Duodenal mucosa (tissue), 2 donors: Measurements from ENCODE around the gene FGD2.

ENCODE experiments used
- H3K27ac ChIP-seq: one replicate; pipeline ENCODE4 v1.7.0; 2013; ENCODE audit warnings: low read depth, low read length
- H3K27me3 ChIP-seq, 2 donors: one replicate each; pipeline ENCODE4 v1.7.0; 2013; ENCODE audit warnings: low read length in 2 of 2, control low read depth in 1 of 2; ENCODE audit not compliant: insufficient read depth in 2 of 2, control insufficient read depth in 1 of 2
- H3K36me3 ChIP-seq, 2 donors: one replicate each; pipeline ENCODE4 v1.7.0; 2013; ENCODE audit warnings: low read length in 2 of 2, control low read depth in 1 of 2; ENCODE audit not compliant: insufficient read depth in 2 of 2, control insufficient read depth in 1 of 2
- H3K4me1 ChIP-seq, 2 donors: one replicate each; pipeline ENCODE4 v1.7.0; 2013; ENCODE audit warnings: low read length in 2 of 2, control low read depth in 1 of 2; ENCODE audit not compliant: insufficient read depth in 2 of 2, control insufficient read depth in 1 of 2
- H3K4me3 ChIP-seq, 2 donors: one replicate each; pipeline ENCODE4 v1.7.0; 2013; ENCODE audit warnings: low read length in 2 of 2, low read depth in 1 of 2
- H3K9ac ChIP-seq, 2 donors: one replicate each; pipeline ENCODE4 v1.7.0; 2013; ENCODE audit warnings: low read length in 2 of 2, low read depth in 1 of 2
- H3K9me3 ChIP-seq, 2 donors: one replicate each; pipeline ENCODE4 v1.7.0; 2013; ENCODE audit warnings: low read length in 2 of 2, control low read depth in 1 of 2; ENCODE audit not compliant: control insufficient read depth in 1 of 2

The FGD2 gene

DNA sequence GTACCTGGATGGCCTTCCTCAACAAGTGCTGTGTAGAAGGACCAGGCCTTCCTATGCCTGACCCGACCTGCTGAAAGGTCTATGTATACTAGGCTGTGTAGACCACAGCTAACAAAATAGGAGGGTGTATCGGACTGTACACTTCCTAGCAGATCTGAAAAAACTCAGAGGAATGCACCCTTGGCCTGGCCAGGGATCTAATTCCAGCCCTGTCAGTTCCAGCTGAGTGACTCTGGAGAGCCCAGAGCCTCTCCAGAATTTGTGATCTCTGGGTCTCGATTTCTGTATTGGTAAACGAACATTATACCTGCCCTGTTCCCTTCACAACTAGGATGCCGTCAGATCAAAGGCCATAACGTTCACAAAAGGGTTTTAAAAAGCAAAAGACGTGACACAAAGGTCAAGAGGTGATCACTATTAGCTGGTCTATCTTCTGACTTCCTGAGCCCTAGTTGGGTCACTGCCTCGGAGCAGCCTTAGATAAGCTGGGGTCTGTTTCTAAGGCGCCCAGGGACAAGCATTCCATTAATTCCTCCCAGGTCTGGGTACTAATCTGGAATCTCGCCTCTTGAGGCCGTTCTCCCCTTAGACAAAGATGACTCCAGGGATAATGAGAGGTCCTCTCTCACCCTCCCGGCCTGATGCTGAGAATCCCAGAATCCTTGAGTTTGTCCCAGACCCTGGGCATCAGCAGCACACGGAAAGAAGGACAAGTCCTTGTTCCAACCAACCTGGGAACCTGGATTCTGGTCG is 33.4 kb upstream of the FGD2 start:
- H3K36me3 ChIP-seq, result peaks cover 84 to 99% of the 10 kb centered on the region in 2 donors

DNA sequence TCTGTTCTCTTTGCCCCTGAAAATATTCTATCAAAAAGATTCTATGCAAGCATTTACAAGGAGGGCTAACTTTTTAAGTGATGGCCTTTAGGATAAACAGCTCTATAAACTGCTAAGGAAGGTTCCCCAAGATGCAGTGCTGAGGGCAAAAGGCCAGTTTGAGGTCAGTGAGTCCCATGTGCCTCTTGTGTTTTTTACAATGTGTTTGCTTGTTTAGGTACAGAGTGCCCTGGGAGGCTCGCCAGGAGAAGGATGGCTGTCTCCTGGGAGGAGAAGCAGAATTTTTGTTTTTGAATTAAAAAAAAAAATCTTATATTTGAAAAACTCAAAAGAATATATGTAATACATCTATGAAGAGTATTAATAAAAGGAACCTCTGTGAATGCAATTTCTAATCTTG is 32.3 kb upstream of the FGD2 start:
- H3K9me3 ChIP-seq, result no peaks in the 10 kb centered on the region
- no peaks in the 10 kb centered on the region for H3K27me3 ChIP-seq
- peaks cover 82 to 99% of the 10 kb centered on the region in 2 donors for H3K36me3 ChIP-seq
- no peaks in the 10 kb centered on the region for H3K4me1 ChIP-seq
- no peak overlapping the region for H3K9ac ChIP-seq
- H3K4me3 ChIP-seq, result no peak overlapping the region
- H3K27ac ChIP-seq, result no peak overlapping the region

More for the DNA sequence above, 33.4 kb upstream of the FGD2 start:
- Histone ChIP-seq H3K27me3 (no peaks in the 10 kb centered on the region), H3K9ac (no peak overlapping the region), H3K9me3 (no peaks in the 10 kb centered on the region), H3K27ac (no peak overlapping the region), H3K4me1 (peaks cover 2 to 8% of the 10 kb centered on the region in 2 donors), H3K4me3 (no peak overlapping the region)

DNA sequence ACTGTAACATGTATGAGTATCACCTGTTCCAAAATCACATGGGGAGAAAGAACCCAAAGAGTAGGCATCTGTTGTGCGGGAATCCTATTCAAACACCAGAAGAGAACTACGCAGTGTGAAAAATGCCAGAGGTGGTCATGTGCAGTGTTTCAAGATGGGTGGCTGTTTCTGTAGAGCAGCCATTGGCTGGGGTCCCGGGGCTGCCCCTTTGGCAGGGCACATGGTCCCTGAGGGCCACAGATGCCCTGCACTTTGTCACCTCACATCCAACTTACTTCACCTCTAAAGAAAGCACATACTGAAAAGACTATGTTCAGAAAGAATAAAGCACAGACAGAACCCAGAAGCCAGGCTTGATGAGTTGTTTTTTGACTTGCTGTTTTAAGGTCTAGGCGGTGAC is 31.8 kb upstream of the FGD2 start:
- Histone ChIP-seq H3K27ac (no peak overlapping the region), H3K36me3 (peaks cover 82 to 99% of the 10 kb centered on the region in 2 donors), H3K4me1 (no peaks in the 10 kb centered on the region), H3K9me3 (no peaks in the 10 kb centered on the region), H3K4me3 (no peak overlapping the region), H3K9ac (no peak overlapping the region), H3K27me3 (no peaks in the 10 kb centered on the region)

DNA sequence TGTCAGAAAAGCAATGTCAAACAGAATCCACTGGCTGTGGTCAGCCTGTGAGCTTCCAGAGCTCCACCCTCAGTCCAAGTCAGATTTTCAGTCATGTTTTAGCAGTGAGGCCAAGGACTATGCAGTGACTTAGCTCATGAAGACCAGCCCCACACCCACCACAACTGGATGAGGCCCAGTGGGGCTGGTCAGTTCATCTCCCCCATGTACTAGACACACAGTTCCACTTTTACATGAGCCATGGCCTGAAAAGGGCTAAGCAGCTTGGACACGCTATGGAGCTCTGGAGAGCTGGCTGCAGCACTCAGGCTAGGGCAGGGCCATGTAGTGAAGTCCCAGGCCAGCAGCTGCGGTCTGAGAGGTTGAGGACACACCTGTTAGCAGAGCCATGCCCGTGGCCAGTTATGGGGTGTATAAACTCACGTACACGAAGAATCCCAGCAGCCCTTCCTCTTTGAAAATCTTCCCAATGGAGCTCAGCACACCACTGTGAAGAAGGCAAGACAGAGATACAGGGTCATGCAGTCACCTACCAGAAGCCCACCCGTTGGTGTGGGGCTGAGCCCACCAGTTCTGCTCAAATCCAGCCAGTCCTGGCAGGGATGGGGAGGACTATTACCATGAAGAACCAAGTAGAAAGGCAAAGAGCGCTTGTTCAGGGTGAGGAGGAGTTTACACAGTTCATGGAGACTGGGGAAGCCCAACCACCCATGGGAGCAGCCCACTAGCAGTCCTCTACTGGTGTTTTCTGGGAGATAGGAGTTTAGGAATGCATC is 30.0 kb upstream of the FGD2 start:
- Histone ChIP-seq H3K36me3 (peaks cover 65 to 88% of the 10 kb centered on the region in 2 donors), H3K9ac (no peak overlapping the region), H3K9me3 (no peaks in the 10 kb centered on the region), H3K4me3 (no peak overlapping the region), H3K27me3 (no peaks in the 10 kb centered on the region), H3K27ac (no peak overlapping the region), H3K4me1 (peaks cover 0 to 12% of the 10 kb centered on the region in 2 donors)

DNA sequence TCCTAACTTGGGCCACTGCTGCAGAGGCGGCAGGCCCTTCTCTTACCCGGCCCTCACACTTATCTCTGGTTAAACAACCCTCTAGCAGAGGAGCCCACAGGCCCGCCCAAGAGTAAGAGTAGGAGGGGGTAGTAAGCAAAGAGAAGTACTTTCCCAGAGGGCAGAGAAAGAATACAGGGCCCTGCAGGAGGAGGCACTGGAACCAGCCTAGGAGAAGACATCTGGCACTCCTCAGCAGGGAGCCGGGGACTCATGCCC is 29.5 kb upstream of the FGD2 start:
- Histone ChIP-seq H3K36me3 (peaks cover 64 to 83% of the 10 kb centered on the region in 2 donors), H3K9ac (no peak overlapping the region), H3K27me3 (no peaks in the 10 kb centered on the region), H3K9me3 (no peaks in the 10 kb centered on the region), H3K4me1 (peaks cover 0 to 12% of the 10 kb centered on the region in 2 donors), H3K4me3 (no peak overlapping the region), H3K27ac (no peak overlapping the region)

DNA sequence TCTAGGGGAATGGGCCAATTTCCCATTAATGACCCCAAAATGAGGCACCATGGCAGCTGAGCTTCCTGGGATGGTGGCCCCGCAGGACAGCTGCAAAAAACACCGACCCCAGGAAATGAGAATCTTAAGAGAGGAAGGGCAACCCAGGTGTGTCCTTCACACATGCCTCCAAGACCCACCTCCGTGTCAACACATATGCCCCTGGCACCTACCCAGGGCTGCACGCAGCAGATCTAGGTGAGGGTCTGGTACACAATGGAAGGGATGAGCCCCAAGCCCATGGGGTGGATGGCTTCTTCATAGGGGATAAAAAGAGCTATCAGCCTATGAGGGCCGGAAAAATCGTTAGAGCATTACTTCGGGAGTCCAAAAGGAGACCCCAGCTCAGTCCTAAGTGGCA is 28.9 kb upstream of the FGD2 start:
- Histone ChIP-seq H3K27ac (no peak overlapping the region), H3K36me3 (peaks cover 62 to 78% of the 10 kb centered on the region in 2 donors), H3K4me1 (peaks cover 0 to 12% of the 10 kb centered on the region in 2 donors)

DNA sequence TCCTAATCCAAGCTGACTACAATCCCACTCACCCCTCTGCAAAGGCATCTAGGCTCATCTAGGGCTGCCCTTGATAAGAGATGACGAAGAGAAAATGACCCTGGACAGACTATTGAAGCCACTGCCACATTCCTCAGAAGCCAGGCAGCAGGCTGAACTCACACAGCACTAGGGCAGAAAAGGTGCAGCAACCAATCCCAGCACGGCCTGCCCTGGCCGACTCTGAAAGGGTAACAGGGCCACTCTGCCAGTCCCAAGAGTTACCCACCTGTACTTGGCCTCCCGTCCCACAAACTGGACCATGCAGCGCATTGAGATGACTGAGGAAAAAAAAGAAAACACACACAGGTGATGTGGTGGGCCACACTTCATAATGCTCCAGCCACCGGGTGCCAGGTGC is 28.5 kb upstream of the FGD2 start:
- Histone ChIP-seq H3K27me3 (no peaks in the 10 kb centered on the region), H3K4me3 (no peak overlapping the region), H3K9me3 (no peaks in the 10 kb centered on the region), H3K9ac (no peak overlapping the region), H3K36me3 (peaks cover 58 to 73% of the 10 kb centered on the region in 2 donors), H3K27ac (no peak overlapping the region), H3K4me1 (peaks cover 0 to 12% of the 10 kb centered on the region in 2 donors)

More for the DNA sequence above, 28.9 kb upstream of the FGD2 start:
- no peaks in the 10 kb centered on the region for H3K27me3 ChIP-seq
- no peaks in the 10 kb centered on the region for H3K9me3 ChIP-seq
- H3K4me3 ChIP-seq, result no peak overlapping the region
- H3K9ac ChIP-seq, result no peak overlapping the region

DNA sequence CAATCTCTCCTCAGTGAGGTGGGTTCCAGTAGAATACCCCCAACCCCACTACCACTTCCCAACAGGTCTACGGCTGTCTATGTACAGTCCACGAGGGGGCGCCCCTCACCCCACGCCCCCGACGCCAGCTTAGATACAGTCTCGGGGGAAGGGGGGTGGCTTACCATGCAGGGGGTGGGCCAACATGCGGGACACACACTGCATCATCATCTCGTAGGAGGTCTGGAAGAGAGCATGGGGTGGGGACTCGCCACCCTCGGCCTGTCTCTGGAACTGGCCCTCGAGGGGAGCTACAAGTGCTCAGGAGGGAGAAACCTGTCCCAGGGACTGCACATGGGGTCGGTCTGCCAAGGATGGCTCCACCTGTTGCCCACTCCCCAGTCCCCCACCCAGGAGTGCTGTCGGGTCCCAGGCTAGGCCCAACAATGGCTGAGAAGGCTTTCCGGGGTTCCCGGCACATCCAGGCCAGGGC is 27.9 kb upstream of the FGD2 start:
- Histone ChIP-seq H3K4me1 (peaks cover 0 to 12% of the 10 kb centered on the region in 2 donors), H3K9me3 (no peaks in the 10 kb centered on the region), H3K27ac (no peak overlapping the region), H3K9ac (no peak overlapping the region), H3K27me3 (no peaks in the 10 kb centered on the region), H3K36me3 (peaks cover 52 to 68% of the 10 kb centered on the region in 2 donors), H3K4me3 (no peak overlapping the region)

DNA sequence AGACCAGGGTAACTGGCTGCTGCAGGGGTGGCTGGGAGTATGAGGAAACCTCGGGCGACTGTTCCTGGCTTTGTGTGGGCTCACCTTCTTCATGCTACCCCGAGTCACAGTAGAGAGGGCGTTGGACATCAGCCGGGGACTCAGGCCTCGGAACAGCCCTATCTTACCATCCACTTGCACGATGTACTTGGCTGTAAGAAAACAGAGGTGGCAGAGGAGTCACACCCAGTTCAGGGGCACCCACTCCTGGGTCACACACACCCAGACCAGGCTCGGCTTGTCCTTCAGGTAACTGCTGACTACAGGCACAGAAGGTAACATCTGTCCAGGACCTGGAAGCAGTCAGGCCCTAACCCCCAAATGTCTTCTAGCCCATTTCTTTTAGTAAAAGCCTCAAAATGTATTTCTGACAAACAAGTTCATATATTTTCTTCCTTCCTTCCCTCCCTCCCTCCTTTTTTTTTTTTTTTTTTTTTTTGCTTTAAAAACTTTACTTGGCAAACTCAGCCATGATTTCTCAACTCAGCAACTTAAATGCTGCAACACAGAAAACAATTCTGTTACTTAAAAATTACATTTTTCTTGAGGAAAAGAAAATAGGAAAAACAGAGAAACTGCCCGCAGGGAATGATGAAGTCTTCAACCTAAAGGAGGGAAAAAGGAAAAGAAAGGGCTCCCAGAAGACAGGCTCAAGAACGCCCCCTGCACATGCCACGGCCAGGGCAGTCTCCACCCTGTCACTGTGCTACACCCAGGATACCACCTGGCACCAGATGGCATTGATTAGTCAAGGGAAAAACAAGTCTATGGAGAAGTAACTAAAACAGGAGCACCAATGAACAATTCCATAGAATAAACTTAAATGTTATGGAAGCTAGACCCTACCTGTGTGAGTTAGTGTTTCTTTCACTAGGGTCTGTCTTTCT is 26.8 kb upstream of the FGD2 start:
- no peak overlapping the region for H3K4me3 ChIP-seq
- no peaks in the 10 kb centered on the region for H3K9me3 ChIP-seq
- no peaks in the 10 kb centered on the region for H3K27me3 ChIP-seq
- no peak overlapping the region for H3K27ac ChIP-seq
- H3K4me1 ChIP-seq, result peaks cover 6 to 12% of the 10 kb centered on the region in 2 donors
- peaks cover 47 to 56% of the 10 kb centered on the region in 2 donors for H3K36me3 ChIP-seq
- H3K9ac ChIP-seq, result no peak overlapping the region
